Trophoblast cell (in vitro differentiated cells and primary cell): ENCODE data around the gene MALAT1.
A peak's percentile ranks its signal among the peaks of the same experiment; 100 is the strongest.
"Not testable (repeated sequence)": the region's sequence is repeated elsewhere in the genome, so short reads cannot be mapped to it uniquely, and the experiment has no call there.

Experiments
- DNase-seq, 2 donors: peaks; one replicate each; pipeline ENCODE4 v3.0.0-alpha.2; 2016
- H2AFZ ChIP-seq: 2 replicates; pipeline ENCODE4 v1.6.1; 2013; ENCODE audit warnings: low read length, moderate library complexity, mild to moderate bottlenecking; ENCODE audit not compliant: insufficient read depth, poor library complexity
- H2AK5ac ChIP-seq: 2 replicates; pipeline ENCODE4 v1.6.1; 2013; ENCODE audit warnings: mild to moderate bottlenecking, low read length
- H2BK120ac ChIP-seq: 2 replicates; pipeline ENCODE4 v1.6.1; 2013; ENCODE audit warnings: low read length, mild to moderate bottlenecking, moderate library complexity; ENCODE audit not compliant: insufficient read depth, poor library complexity
- H2BK12ac ChIP-seq: 2 replicates; pipeline ENCODE4 v1.6.1; 2013; ENCODE audit warnings: mild to moderate bottlenecking, low read length, moderate library complexity
- H2BK5ac ChIP-seq: 2 replicates; pipeline ENCODE4 v1.6.1; 2013; ENCODE audit warnings: low read length, low read depth, moderate library complexity, mild to moderate bottlenecking; ENCODE audit not compliant: poor library complexity
- H3K14ac ChIP-seq: 2 replicates; pipeline ENCODE4 v1.6.1; 2013; ENCODE audit warnings: mild to moderate bottlenecking, low read length
- H3K18ac ChIP-seq: 2 replicates; pipeline ENCODE4 v1.6.1; 2013; ENCODE audit warnings: mild to moderate bottlenecking, low read length
- H3K23ac ChIP-seq: 2 replicates; pipeline ENCODE4 v1.6.1; 2013; ENCODE audit warnings: low read length
- H3K27ac ChIP-seq: 2 replicates; pipeline ENCODE4 v1.5.1; 2013; ENCODE audit warnings: low read depth, mild to moderate bottlenecking, inconsistent platforms, low read length, moderate library complexity
- H3K27me3 ChIP-seq: 2 replicates; pipeline ENCODE4 v1.6.1; 2013; ENCODE audit warnings: inconsistent platforms, mild to moderate bottlenecking, low read length, moderate library complexity; ENCODE audit not compliant: insufficient read depth
- H3K36me3 ChIP-seq, 2 experiments: 1 replicate in 1 of 2; 2 replicates in 1 of 2; pipeline ENCODE4 v1.6.1; 2013; ENCODE audit warnings: low read length in 2 of 2, mild to moderate bottlenecking in 2 of 2, moderate library complexity in 1 of 2; ENCODE audit not compliant: insufficient read depth in 2 of 2, control insufficient read depth in 1 of 2
- H3K4ac ChIP-seq: 2 replicates; pipeline ENCODE4 v1.6.1; 2013; ENCODE audit warnings: low read depth, mild to moderate bottlenecking, low read length, moderate library complexity
- H3K4me1 ChIP-seq, 2 experiments: 1 replicate in 1 of 2; 2 replicates in 1 of 2; pipeline ENCODE4 v1.6.1; 2013; ENCODE audit warnings: low read length in 2 of 2, mild to moderate bottlenecking in 2 of 2, moderate library complexity in 1 of 2; ENCODE audit not compliant: insufficient read depth in 2 of 2, control insufficient read depth in 1 of 2
- H3K4me2 ChIP-seq: 2 replicates; pipeline ENCODE4 v1.6.1; 2013; ENCODE audit warnings: inconsistent platforms, mild to moderate bottlenecking, low read length, moderate library complexity
- H3K4me3 ChIP-seq: 2 replicates; pipeline ENCODE4 v1.5.1; 2013; ENCODE audit warnings: mild to moderate bottlenecking, low read depth, low read length, inconsistent platforms
- H3K79me1 ChIP-seq: one replicate; pipeline ENCODE4 v1.6.1; 2013; ENCODE audit warnings: low read length
- H3K79me2 ChIP-seq: 2 replicates; pipeline ENCODE4 v1.6.1; 2013; ENCODE audit warnings: low read length, mild to moderate bottlenecking; ENCODE audit not compliant: control insufficient read depth, insufficient read depth, poor library complexity
- H3K9ac ChIP-seq: 2 replicates; pipeline ENCODE4 v1.6.1; 2013; ENCODE audit warnings: mild to moderate bottlenecking, low read length
- H3K9me3 ChIP-seq: 2 replicates; pipeline ENCODE4 v1.6.1; 2013; ENCODE audit warnings: low read depth, mild to moderate bottlenecking, control low read depth, inconsistent platforms, low read length; ENCODE audit not compliant: insufficient read depth
- H4K12ac ChIP-seq: 2 replicates; pipeline ENCODE4 v1.6.1; 2013; ENCODE audit warnings: low read depth, mild to moderate bottlenecking, low read length, moderate library complexity
- H4K8ac ChIP-seq: 2 replicates; pipeline ENCODE4 v1.6.1; 2013; ENCODE audit warnings: low read depth, mild to moderate bottlenecking, low read length, moderate library complexity
- H4K91ac ChIP-seq: one replicate; pipeline ENCODE4 v1.6.1; 2013; ENCODE audit warnings: low read depth, mild to moderate bottlenecking, low read length, moderate library complexity
- WGBS: extraction: QIAGEN DNeasy Blood & Tissue Kit; methylation state at CpG from one replicate; pipeline ENCODE4 v1.1.7; 2013; ENCODE audit warnings: missing lambda C conversion rate; ENCODE audit not compliant: insufficient read length, insufficient coverage; ENCODE audit errors: extremely low coverage; 5-methylcytosine and 5-hydroxymethylcytosine counted together

Gene MALAT1

DNA sequence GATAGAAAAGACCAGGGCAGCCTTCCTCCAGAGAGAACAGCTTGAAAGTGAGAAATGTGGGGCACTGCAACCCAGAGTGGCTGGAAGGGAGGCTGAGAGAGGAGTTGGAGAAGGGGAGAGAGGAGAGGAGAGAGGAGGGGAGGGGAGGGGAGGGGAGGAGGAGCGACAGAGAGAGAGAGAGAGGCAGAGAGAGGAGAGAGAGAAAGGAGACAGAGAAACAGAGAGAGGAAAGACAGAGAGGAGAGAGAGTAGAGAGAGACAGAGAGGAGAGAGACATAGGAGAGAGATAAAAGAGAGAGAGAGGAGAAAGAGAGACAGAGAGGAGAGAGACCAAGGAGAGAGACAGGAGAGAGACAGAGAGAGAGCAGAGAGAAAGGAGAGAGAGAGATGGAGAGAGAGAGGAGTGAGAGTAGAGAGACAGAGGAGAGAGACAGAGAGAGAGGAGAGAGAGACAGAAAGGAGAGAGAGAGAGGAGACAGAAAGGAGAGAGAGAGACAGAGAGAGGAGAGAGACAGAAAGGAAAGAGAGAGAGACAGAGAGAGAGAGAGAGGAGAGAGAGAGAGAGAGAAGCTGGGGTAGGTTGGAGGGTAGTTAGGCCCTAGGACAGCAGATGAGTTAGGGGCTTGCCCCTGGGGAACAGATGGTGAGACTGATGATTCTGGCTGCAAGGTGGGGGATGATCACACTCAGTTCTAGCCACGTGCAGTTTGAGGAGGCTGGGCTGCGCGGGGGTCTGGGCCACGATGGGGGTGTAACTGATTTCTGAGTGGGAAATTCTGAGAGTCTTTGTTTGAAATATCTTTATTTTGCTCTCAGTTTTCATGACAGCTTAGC, 17.5 kb downstream of the MALAT1 start:
- no peak overlapping the region for H2BK12ac ChIP-seq
- no peak for DNase-seq
- H3K4me1 ChIP-seq, result no peaks in the 10 kb centered on the region
- H3K4me3 ChIP-seq, result no peak overlapping the region
- H3K9ac ChIP-seq, result no peak overlapping the region
- H3K79me1 ChIP-seq, result no peaks in the 10 kb centered on the region
- no peak overlapping the region for H3K18ac ChIP-seq
- H2AFZ ChIP-seq, result no peak overlapping the region
- no peak overlapping the region for H2BK5ac ChIP-seq
- no peak overlapping the region for H4K8ac ChIP-seq
- no peak overlapping the region for H3K23ac ChIP-seq
- H4K91ac ChIP-seq, result no peak overlapping the region
- H3K14ac ChIP-seq, result no peak overlapping the region
- peak overlapping the region; percentile 66 for H2AK5ac ChIP-seq
- H3K4ac ChIP-seq, result no peak overlapping the region
- H3K9me3 ChIP-seq, result no peaks in the 10 kb centered on the region
- no peak overlapping the region for H3K4me2 ChIP-seq
- H3K27ac ChIP-seq, result no peak overlapping the region
- H4K12ac ChIP-seq, result no peak overlapping the region
- no peaks in the 10 kb centered on the region for H3K36me3 ChIP-seq
- no CpG with 5 or more reads among the region's 5 CpGs for WGBS
- H3K79me2 ChIP-seq, result no peaks in the 10 kb centered on the region
- H2BK120ac ChIP-seq, result no peak overlapping the region
- H3K27me3 ChIP-seq, result no peaks in the 10 kb centered on the region

DNA sequence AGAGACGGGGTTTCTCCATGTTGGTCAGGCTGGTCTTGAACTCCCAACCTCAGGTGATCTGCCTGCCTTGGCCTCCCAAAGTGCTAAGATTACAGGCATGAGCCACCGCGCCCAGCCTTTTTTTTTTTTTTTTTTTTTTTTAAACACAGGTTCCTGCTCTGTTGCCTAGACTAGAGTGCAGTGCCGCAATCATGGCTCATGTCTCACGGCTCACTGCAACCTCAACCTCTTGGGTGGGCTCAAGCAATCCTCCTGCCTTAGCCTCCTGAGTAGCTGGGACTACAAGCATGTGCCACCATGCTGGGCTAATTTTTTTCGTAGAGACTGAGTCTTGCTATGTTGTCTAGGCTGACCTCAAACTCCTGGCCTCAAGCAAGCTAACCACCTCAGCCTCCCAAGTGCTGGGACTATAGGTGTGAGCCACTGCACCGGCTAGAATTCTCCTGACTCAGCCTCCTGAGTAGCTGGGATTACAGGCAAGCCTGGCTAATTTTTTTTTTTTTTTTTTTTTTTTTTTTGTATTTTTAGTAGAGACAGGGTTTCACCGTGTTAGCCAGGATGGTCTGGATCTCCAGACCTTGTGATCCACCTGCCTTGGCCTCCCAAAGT, 20.2 kb downstream of the MALAT1 start:
- H3K9me3 ChIP-seq, H2AK5ac ChIP-seq, DNase-seq, H3K79me1 ChIP-seq, H3K4me3 ChIP-seq, H2AFZ ChIP-seq, H3K18ac ChIP-seq, H3K4me2 ChIP-seq, H3K4me1 ChIP-seq, H3K36me3 ChIP-seq, H2BK5ac ChIP-seq, H3K4ac ChIP-seq, H3K23ac ChIP-seq, H2BK120ac ChIP-seq, H3K14ac ChIP-seq, H3K27ac ChIP-seq, H4K12ac ChIP-seq, H4K8ac ChIP-seq, H3K79me2 ChIP-seq, H3K27me3 ChIP-seq, H3K9ac ChIP-seq, H4K91ac ChIP-seq, H2BK12ac ChIP-seq: not testable (repeated sequence)
- WGBS, result no CpG with 5 or more reads among the region's 8 CpGs

DNA sequence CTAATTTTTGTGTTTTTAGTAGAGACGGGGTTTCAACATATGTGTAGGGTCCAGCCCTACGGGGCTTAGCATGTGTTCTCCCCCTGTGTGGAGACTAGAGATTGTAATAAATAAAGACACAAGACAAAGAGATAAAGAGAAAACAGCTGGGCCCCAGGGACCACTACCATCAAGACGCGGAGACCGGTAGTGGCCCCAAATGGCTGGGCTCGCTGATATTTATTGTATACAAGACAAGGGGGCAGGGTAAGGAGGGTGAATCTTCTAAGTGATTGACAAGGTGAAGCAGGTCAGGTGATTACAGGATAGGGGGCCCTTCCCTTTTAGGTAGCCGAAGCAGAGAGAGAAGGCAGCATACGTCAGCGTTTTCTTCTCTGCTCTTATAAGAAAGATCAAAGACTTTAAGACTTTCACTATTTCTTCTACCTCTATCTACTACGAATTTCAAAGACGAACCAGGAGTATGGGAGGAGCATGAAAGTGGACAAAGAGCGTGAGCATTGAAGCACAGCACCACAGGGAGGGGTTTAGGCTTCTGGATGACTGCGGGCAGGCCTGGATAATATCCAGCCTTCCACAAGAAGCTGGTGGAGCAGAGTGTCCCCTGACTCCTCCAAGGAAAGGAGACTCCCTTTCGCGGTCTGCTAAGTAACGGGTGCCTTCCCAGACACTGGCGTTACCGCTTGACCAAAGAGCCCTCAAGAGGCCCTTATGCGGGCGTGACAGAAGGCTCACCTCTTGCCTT, 23.1 kb downstream of the MALAT1 start:
- H4K91ac ChIP-seq, H3K18ac ChIP-seq, H4K8ac ChIP-seq, H3K23ac ChIP-seq, H2AFZ ChIP-seq, DNase-seq, H3K27me3 ChIP-seq, H3K4me2 ChIP-seq, H3K14ac ChIP-seq, H2BK120ac ChIP-seq, H3K4me3 ChIP-seq, H4K12ac ChIP-seq, H3K4ac ChIP-seq, H2BK12ac ChIP-seq, H3K79me1 ChIP-seq, H2BK5ac ChIP-seq, H3K9me3 ChIP-seq, H3K9ac ChIP-seq, H2AK5ac ChIP-seq, H3K27ac ChIP-seq: not testable (repeated sequence)
- H3K36me3 ChIP-seq, result peaks cover 10 to 12% of the 10 kb centered on the region in 2 experiments
- peaks cover 14 to 22% of the 10 kb centered on the region in 2 experiments for H3K4me1 ChIP-seq
- no CpG with 5 or more reads among the region's 20 CpGs for WGBS
- peaks cover 10% of the 10 kb centered on the region for H3K79me2 ChIP-seq

DNA sequence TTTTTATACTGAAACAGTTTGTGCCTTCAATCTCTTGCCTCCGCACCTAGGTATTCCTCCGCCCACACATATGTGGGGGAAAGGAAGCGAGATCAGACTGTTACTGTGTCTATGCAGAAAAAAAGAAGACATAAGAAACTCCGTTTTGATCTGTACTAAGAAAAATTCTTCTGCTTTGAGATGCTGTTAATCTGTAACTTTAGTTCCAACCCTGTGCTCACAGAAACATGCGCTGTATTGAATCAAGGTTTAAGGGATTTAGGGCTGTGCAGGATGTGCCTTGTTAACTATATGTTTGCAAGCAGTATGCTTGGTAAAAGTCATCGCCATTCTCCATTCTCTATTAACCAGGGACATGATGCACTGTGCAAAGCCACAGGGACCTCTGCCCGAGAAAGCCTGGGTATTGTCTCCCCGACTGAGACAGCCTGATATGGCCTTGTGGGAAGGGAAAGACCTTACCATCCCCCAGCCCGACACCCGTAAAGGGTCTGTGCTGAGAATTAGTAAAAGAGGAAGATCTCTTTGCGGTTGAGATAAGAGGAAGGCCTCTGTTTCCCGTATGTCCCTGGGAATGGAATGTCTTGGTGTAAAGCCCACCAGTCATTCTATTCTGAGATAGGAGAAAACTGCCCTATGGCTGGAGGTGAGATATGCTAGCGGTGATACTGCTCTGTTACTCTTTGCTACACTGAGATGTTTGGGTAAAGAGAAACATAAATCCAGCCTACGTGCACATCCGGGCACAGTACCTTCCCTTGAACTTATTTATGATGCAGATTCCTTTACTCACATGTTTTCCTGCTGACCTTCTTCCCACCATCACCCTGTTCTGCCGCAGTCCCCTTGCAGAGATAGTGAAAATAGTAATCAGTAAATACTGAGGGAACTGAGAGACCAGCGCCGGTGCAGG, 24.1 kb downstream of the MALAT1 start:
- peaks cover 14 to 22% of the 10 kb centered on the region in 2 experiments for H3K4me1 ChIP-seq
- not testable (repeated sequence) for H4K8ac ChIP-seq

More for the DNA sequence above, 24.1 kb downstream of the MALAT1 start:
- not testable (repeated sequence) for H3K4me3 ChIP-seq, H3K4me2 ChIP-seq, H3K9me3 ChIP-seq, H3K23ac ChIP-seq, H3K18ac ChIP-seq, H3K27ac ChIP-seq, H3K4ac ChIP-seq, H2BK120ac ChIP-seq, H4K12ac ChIP-seq, DNase-seq, H2AFZ ChIP-seq, H2BK5ac ChIP-seq, H4K91ac ChIP-seq, H3K14ac ChIP-seq, H3K79me1 ChIP-seq, H2AK5ac ChIP-seq, H3K9ac ChIP-seq, H2BK12ac ChIP-seq, H3K27me3 ChIP-seq
- WGBS, result no CpG with 5 or more reads among the region's 18 CpGs
- peaks cover 10% of the 10 kb centered on the region for H3K79me2 ChIP-seq
- peaks cover 17% of the 10 kb centered on the region in 2 experiments for H3K36me3 ChIP-seq
